HG02571 (cell line): ENCODE measurements around the gene GFER.
A peak's percentile ranks its signal among the peaks of the same experiment; 100 is the strongest.
"Not testable (repeated sequence)": the region's sequence is repeated elsewhere in the genome, so short reads cannot be mapped to it uniquely, and the experiment has no call there.

Experiments
- ATAC-seq: cut with Tn5 transposase; IDR thresholded peaks from one replicate; pipeline ENCODE4 v1.9.1; 2021; ENCODE audit warnings: mild to moderate bottlenecking, moderate library complexity; ENCODE audit not compliant: unreplicated experiment

The GFER gene

GRCh38 chr16:1957434-1958142 lies 26.4 kb upstream of the GFER start:
- not testable (repeated sequence) for ATAC-seq

GRCh38 chr16:1958143-1958491 lies 25.9 kb upstream of the GFER start:
- not testable (repeated sequence) for ATAC-seq

- ATAC-seq: no peak
Observed at GRCh38 chr16:1958715-1959268, 25.2 kb upstream of the GFER start.

GRCh38 chr16:1959269-1960039 lies 24.5 kb upstream of the GFER start, which contains the start of gene NDUFB10:
Gene NDUFB10, plus strand, starts transcription at chr16:1959538. Its CDS starts 87 bp downstream, at chr16:1959625.
- peak; percentile 59 for ATAC-seq

GRCh38 chr16:1960665-1961630 lies 23.0 kb upstream of the GFER start:
- no peak for ATAC-seq

GRCh38 chr16:1961651-1962067 lies 22.3 kb upstream of the GFER start:
- no peak for ATAC-seq

GRCh38 chr16:1962161-1963153 lies 21.5 kb upstream of the GFER start:
- not testable (repeated sequence) for ATAC-seq

GRCh38 chr16:1963806-1964505 lies 20.0 kb upstream of the GFER start:
- ATAC-seq: peak; percentile 19

GRCh38 chr16:1964506-1965395 lies 19.2 kb upstream of the GFER start, which contains the start of gene RPS2:
Gene RPS2, minus strand, starts transcription at chr16:1964826. Its CDS starts 201 bp downstream, at chr16:1964625.
- ATAC-seq: peak; percentile 71

- no peak for ATAC-seq
Observed at GRCh38 chr16:1965396-1966001, 18.5 kb upstream of the GFER start.

GRCh38 chr16:1966460-1966859 lies 17.5 kb upstream of the GFER start, which contains the start of gene RNF151:
Gene RNF151, plus strand, starts transcription at chr16:1966856. Its CDS starts 26 bp downstream, at chr16:1966882.
- ATAC-seq: no peak

- no peak for ATAC-seq
Observed at GRCh38 chr16:1968146-1968953, 15.6 kb upstream of the GFER start.

- peak; percentile 66 for ATAC-seq
Observed at GRCh38 chr16:1971796-1972489, 12.1 kb upstream of the GFER start, which contains the start of gene TBL3. Gene TBL3, plus strand, starts transcription at chr16:1972053. Its CDS starts 112 bp downstream, at chr16:1972165.

GRCh38 chr16:1972490-1972877 lies 11.5 kb upstream of the GFER start:
- no peak for ATAC-seq

- no peak for ATAC-seq
Observed at GRCh38 chr16:1973461-1974156, 10.4 kb upstream of the GFER start.
